GM18498 (cell line): Measurements from ENCODE around the gene NPY2R.

Experiments used
- ATAC-seq: cut with Tn5 transposase; IDR thresholded peaks from one replicate; pipeline ENCODE4 v1.9.1; 2021; ENCODE audit warnings: mild to moderate bottlenecking, moderate library complexity; ENCODE audit not compliant: unreplicated experiment

Gene NPY2R

GRCh38 chr4:155248002-155248896 lies 39.8 kb downstream of the NPY2R start:
- ATAC-seq = no peak

- no peak for ATAC-seq
Observed at GRCh38 chr4:155249016-155249566, 40.7 kb downstream of the NPY2R start.

GRCh38 chr4:155252327-155252726 lies 43.9 kb downstream of the NPY2R start:
- ATAC-seq = no peak

- ATAC-seq = no peak
Observed at GRCh38 chr4:155263480-155263879, 55.0 kb downstream of the NPY2R start.

- no peak for ATAC-seq
Observed at GRCh38 chr4:155265113-155265512, 56.7 kb downstream of the NPY2R start.
